H9 (cell line): ENCODE data around the gene CD81. TPM values are rescaled to one million over a fixed set of nuclear protein-coding genes. Genes with fewer than 3 reads are reported as not detected.

Experiments used
- DNase-seq: peaks from one replicate; pipeline ENCODE4 v3.0.0-alpha.2; 2017
- H2AFZ ChIP-seq: one replicate; pipeline ENCODE4 v1.6.1; 2013; ENCODE audit warnings: mild to moderate bottlenecking, low read length, control low read depth, moderate library complexity
- H2AK5ac ChIP-seq: 2 replicates; pipeline ENCODE4 v1.6.1; 2013; ENCODE audit warnings: low read length, control low read depth, mixed read lengths; ENCODE audit not compliant: insufficient read length
- H2BK120ac ChIP-seq: one replicate; pipeline ENCODE4 v1.6.1; 2013; ENCODE audit warnings: low read depth, mild to moderate bottlenecking, low read length, control low read depth, inconsistent platforms; ENCODE audit not compliant: poor library complexity, severe bottlenecking
- H2BK12ac ChIP-seq: 2 replicates; pipeline ENCODE4 v1.6.1; 2013; ENCODE audit warnings: low read length, control low read depth, mixed read lengths, low read depth; ENCODE audit not compliant: insufficient read length
- H2BK15ac ChIP-seq: 2 replicates; pipeline ENCODE4 v1.6.1; 2013; ENCODE audit warnings: low read depth, low read length, control low read depth
- H2BK20ac ChIP-seq: one replicate; pipeline ENCODE4 v1.6.1; 2013; ENCODE audit warnings: low read depth, mild to moderate bottlenecking, low read length, control low read depth, inconsistent platforms; ENCODE audit not compliant: poor library complexity, severe bottlenecking
- H2BK5ac ChIP-seq: 2 replicates; pipeline ENCODE4 v1.6.1; 2013; ENCODE audit warnings: low read length, control low read depth, mixed read lengths; ENCODE audit not compliant: insufficient read length
- H3K14ac ChIP-seq: 2 replicates; pipeline ENCODE4 v1.6.1; 2013; ENCODE audit warnings: low read length, control low read depth; ENCODE audit not compliant: insufficient read depth
- H3K18ac ChIP-seq: 2 replicates; pipeline ENCODE4 v1.6.1; 2013; ENCODE audit warnings: low read depth, mild to moderate bottlenecking, mixed read lengths, low read length, control low read depth; ENCODE audit not compliant: insufficient read length
- H3K23ac ChIP-seq: 2 replicates; pipeline ENCODE4 v1.6.1; 2013; ENCODE audit warnings: low read length, control low read depth, mixed read lengths, low read depth; ENCODE audit not compliant: insufficient read length
- H3K23me2 ChIP-seq: 2 replicates; pipeline ENCODE4 v1.6.1; 2013; ENCODE audit warnings: low read depth, mild to moderate bottlenecking, mixed read lengths, low read length, control low read depth; ENCODE audit not compliant: insufficient read length, poor library complexity, severe bottlenecking
- H3K27ac ChIP-seq: 2 replicates; pipeline ENCODE4 v1.5.1; 2013; ENCODE audit warnings: low read length, control low read depth, mixed read lengths, low read depth; ENCODE audit not compliant: insufficient read length
- H3K27me3 ChIP-seq: 2 replicates; pipeline ENCODE4 v1.6.1; 2013; ENCODE audit warnings: low read length, control low read depth, inconsistent platforms; ENCODE audit not compliant: insufficient read depth
- H3K4ac ChIP-seq: 2 replicates; pipeline ENCODE4 v1.6.1; 2013; ENCODE audit warnings: low read depth, mild to moderate bottlenecking, control low read depth, inconsistent platforms, low read length, moderate library complexity
- H3K4me1 ChIP-seq: 2 replicates; pipeline ENCODE4 v1.6.1; 2013; ENCODE audit warnings: low read length, control low read depth, inconsistent platforms; ENCODE audit not compliant: insufficient read depth
- H3K4me2 ChIP-seq: 2 replicates; pipeline ENCODE4 v1.6.1; 2013; ENCODE audit warnings: low read length, control low read depth, mixed read lengths; ENCODE audit not compliant: insufficient read length, insufficient read depth
- H3K56ac ChIP-seq: 2 replicates; pipeline ENCODE4 v1.6.1; 2013; ENCODE audit warnings: low read depth, mild to moderate bottlenecking, mixed read lengths, low read length, control low read depth; ENCODE audit not compliant: insufficient read length
- H3K79me1 ChIP-seq: 2 replicates; pipeline ENCODE4 v1.6.1; 2013; ENCODE audit warnings: low read depth, mild to moderate bottlenecking, moderate library complexity, low read length, control low read depth, inconsistent platforms; ENCODE audit not compliant: insufficient read depth, poor library complexity, severe bottlenecking
- H3K79me2 ChIP-seq: 2 replicates; pipeline ENCODE4 v1.6.1; 2013; ENCODE audit warnings: low read length, control low read depth, inconsistent platforms; ENCODE audit not compliant: insufficient read depth
- H3K9ac ChIP-seq: 2 replicates; pipeline ENCODE4 v1.6.1; 2013; ENCODE audit warnings: low read length, control low read depth, mixed read lengths; ENCODE audit not compliant: insufficient read length; ENCODE audit errors: extremely low read depth
- H3K9me3 ChIP-seq: one replicate; pipeline ENCODE4 v1.6.1; 2013; ENCODE audit warnings: low read depth, low read length, inconsistent platforms; ENCODE audit not compliant: control insufficient read depth
- H3T11ph ChIP-seq: one replicate; pipeline ENCODE4 v1.6.1; 2013; ENCODE audit warnings: mild to moderate bottlenecking, low read length, control low read depth, inconsistent platforms
- H4K20me1 ChIP-seq: one replicate; pipeline ENCODE4 v1.6.1; 2013; ENCODE audit not compliant: control insufficient read depth, insufficient read length, insufficient read depth
- H4K5ac ChIP-seq: 2 replicates; pipeline ENCODE4 v1.6.1; 2013; ENCODE audit warnings: low read depth, mild to moderate bottlenecking, mixed read lengths, low read length, control low read depth; ENCODE audit not compliant: insufficient read length
- H4K8ac ChIP-seq: replicated peaks from 2 replicates; pipeline ENCODE4 v1.6.1; 2013; ENCODE audit warnings: low read length, control low read depth, mixed read lengths, low read depth; ENCODE audit not compliant: insufficient read length
- H4K91ac ChIP-seq: 2 replicates; pipeline ENCODE4 v1.6.1; 2013; ENCODE audit warnings: low read depth, mild to moderate bottlenecking, moderate library complexity, mixed read lengths, low read length, control low read depth; ENCODE audit not compliant: insufficient read length
- H3K27ac Mint-ChIP-seq, 3 experiments: 2 replicates in 2 of 3; 3 replicates in 1 of 3; pipeline ENCODE4 v1.8.0; 2020 to 2021; ENCODE audit warnings: mixed read lengths in 3 of 3, mild to moderate bottlenecking in 1 of 3, moderate library complexity in 1 of 3
- H3K27me3 Mint-ChIP-seq: 2 replicates; pipeline ENCODE4 v1.8.0; 2021; ENCODE audit warnings: low read depth, mild to moderate bottlenecking, moderate library complexity, mixed read lengths
- H3K36me3 Mint-ChIP-seq, 3 experiments: 2 replicates in 2 of 3; 3 replicates in 1 of 3; pipeline ENCODE4 v1.8.0; 2020 to 2021; ENCODE audit warnings: low read depth in 3 of 3, mixed read lengths in 3 of 3; ENCODE audit not compliant: insufficient read depth in 1 of 3
- H3K4me1 Mint-ChIP-seq, 2 experiments: 2 replicates each; pipeline ENCODE4 v1.8.0; 2020; ENCODE audit warnings: mixed read lengths in 2 of 2
- H3K4me3 Mint-ChIP-seq, 2 experiments: 2 replicates in 1 of 2; 3 replicates in 1 of 2; pipeline ENCODE4 v1.8.0; 2020 to 2021; ENCODE audit warnings: mild to moderate bottlenecking in 2 of 2, mixed read lengths in 2 of 2, moderate library complexity in 1 of 2
- H3K9me3 Mint-ChIP-seq, 2 experiments: 2 replicates in 1 of 2; 3 replicates in 1 of 2; pipeline ENCODE4 v1.8.0; 2020; ENCODE audit warnings: mild to moderate bottlenecking in 2 of 2, mixed read lengths in 2 of 2, moderate library complexity in 1 of 2
- CTCF ChIP-seq: fragments of 200-600 bp; sonication (generic); conservative IDR thresholded peaks from 3 replicates; pipeline ENCODE4 v1.8.0; 2021; ENCODE audit warnings: antibody characterized with exemption, mild to moderate bottlenecking
- WGBS: extraction: QIAGEN DNeasy Blood & Tissue Kit; methylation state at CpG from one replicate; pipeline ENCODE4 v1.1.7; 2013; ENCODE audit warnings: missing lambda C conversion rate, low lambda C conversion rate, mixed read lengths; ENCODE audit not compliant: insufficient read length; ENCODE audit errors: extremely low coverage; 5-methylcytosine and 5-hydroxymethylcytosine counted together
- total RNA-seq: library from RNA; stranded (reverse); gene quantifications from 2 replicates; pipeline ENCODE4 v1.2.1, GENCODE V29; 2021

The CD81 gene
- total RNA-seq, 1 experiment from 2014 or later: 246 TPM

- H3K56ac ChIP-seq: no peak overlapping the region
- no peaks in the 10 kb centered on the region; a peak in 1 of 5 replicates for H3K9me3 Mint-ChIP-seq
- H3K27me3 Mint-ChIP-seq: peaks cover 12% of the 10 kb centered on the region
Observed at GRCh38 chr11:2421226-2421994, 44.3 kb downstream of the CD81 start.

More at GRCh38 chr11:2421226-2421994, 44.3 kb downstream of the CD81 start:
- Histone ChIP-seq H2BK15ac (no peak overlapping the region), H2BK5ac (no peak overlapping the region), H3K18ac (no peak overlapping the region), H3T11ph (no peak overlapping the region), H3K23ac (no peak overlapping the region), H3K4ac (no peak overlapping the region), H2AK5ac (no peak overlapping the region), H4K8ac (no peak overlapping the region), H4K91ac (no peak overlapping the region), H3K79me1 (no peaks in the 10 kb centered on the region), H4K20me1 (no peaks in the 10 kb centered on the region), H3K14ac (no peak overlapping the region), H3K27ac (no peak overlapping the region), H2BK20ac (no peak overlapping the region), H3K9ac (no peak overlapping the region), H2BK120ac (no peak overlapping the region), H3K4me1 (no peaks in the 10 kb centered on the region), H3K27me3 (no peaks in the 10 kb centered on the region), H3K23me2 (no peaks in the 10 kb centered on the region), H2BK12ac (no peak overlapping the region), H3K4me2 (no peak overlapping the region), H4K5ac (no peak overlapping the region), H3K79me2 (no peaks in the 10 kb centered on the region), H2AFZ (no peak overlapping the region), H3K9me3 (no peaks in the 10 kb centered on the region)
- no peak for TF ChIP-seq CTCF
- no peaks in the 10 kb centered on the region; a peak in 1 of 4 replicates for H3K4me1 Mint-ChIP-seq
- no CpG with 5 or more reads among the region's 19 CpGs for WGBS
- H3K4me3 Mint-ChIP-seq: no peak overlapping the region
- H3K27ac Mint-ChIP-seq: no peak overlapping the region
- DNase-seq: no peak
- H3K36me3 Mint-ChIP-seq: no peaks in the 10 kb centered on the region
